CD4-positive, alpha-beta T cell treated with Interleukin-4 for 1 hour (primary cell): ENCODE data around the gene SYT17.

Experiments used
- DNase-seq, 2 donors: peaks; one replicate each; pipeline ENCODE4 v3.0.0-alpha.2; 2020 to 2022

Gene SYT17

GRCh38 chr16:19167710-19168370, at the start of gene SYT17:
Gene SYT17 (plus strand): TSS chr16:19168240. CDS start chr16:19168647, 407 bp downstream.
- DNase-seq: peak in 1 of 2 donors; percentile 59

- DNase-seq: peak; percentile 32 to 72
Observed at GRCh38 chr16:19118938-19119431, 49.1 kb upstream of the SYT17 start.

- DNase-seq: no peak
Observed at GRCh38 chr16:19119564-19119963, 48.5 kb upstream of the SYT17 start.

- no peak for DNase-seq
Observed at GRCh38 chr16:19123535-19124178, 44.4 kb upstream of the SYT17 start.

- DNase-seq: no peak
Observed at GRCh38 chr16:19126300-19126699, 41.7 kb upstream of the SYT17 start.

- DNase-seq: no peak
Observed at GRCh38 chr16:19127205-19127604, 40.8 kb upstream of the SYT17 start.

GRCh38 chr16:19127674-19128131, 40.3 kb upstream of the SYT17 start:
- DNase-seq: no peak

- no peak for DNase-seq
Observed at GRCh38 chr16:19128454-19129200, 39.4 kb upstream of the SYT17 start.

- no peak for DNase-seq
Observed at GRCh38 chr16:19130385-19130784, 37.7 kb upstream of the SYT17 start.

GRCh38 chr16:19130852-19131824, 36.9 kb upstream of the SYT17 start:
- no peak for DNase-seq

- DNase-seq: no peak
Observed at GRCh38 chr16:19131825-19132218, 36.2 kb upstream of the SYT17 start.

GRCh38 chr16:19132255-19132654, 35.8 kb upstream of the SYT17 start:
- DNase-seq: no peak

- no peak for DNase-seq
Observed at GRCh38 chr16:19132898-19133297, 35.1 kb upstream of the SYT17 start.

GRCh38 chr16:19133600-19133999, 34.4 kb upstream of the SYT17 start:
- no peak for DNase-seq

- no peak for DNase-seq
Observed at GRCh38 chr16:19135201-19135842, 32.7 kb upstream of the SYT17 start.

- no peak for DNase-seq
Observed at GRCh38 chr16:19135896-19136438, 32.1 kb upstream of the SYT17 start.

GRCh38 chr16:19136549-19137196, 31.4 kb upstream of the SYT17 start:
- DNase-seq: peak in 1 of 2 donors; percentile 21

GRCh38 chr16:19137201-19138128, 30.6 kb upstream of the SYT17 start:
- DNase-seq: no peak

- DNase-seq: no peak
Observed at GRCh38 chr16:19138601-19139000, 29.4 kb upstream of the SYT17 start.
